Pancreas (tissue), 10 donors: ENCODE data around the gene SERPINB11. TPM values are rescaled to one million over a fixed set of nuclear protein-coding genes. Genes with fewer than 3 reads are reported as not detected.
A peak's percentile ranks its signal among the peaks of the same experiment; 100 is the strongest.
"Not testable (repeated sequence)": the region's sequence is repeated elsewhere in the genome, so short reads cannot be mapped to it uniquely, and the experiment has no call there.

Experiments used
- ATAC-seq, 4 donors: fragments of 200-7000 bp; cut with Tn5 transposase; one replicate each; pipeline versions ENCODE4 v1.8.0 to v1.9.1; 2020; ENCODE audit warnings: mild to moderate bottlenecking in 4 of 4, moderate library complexity in 4 of 4
- DNase-seq, 6 donors: peaks; one replicate each; pipeline ENCODE4 v3.0.0-alpha.2; 2020
- FAIRE-seq: peaks from 2 replicates; lab custom pipeline; 2012; peaks lifted over from hg19 to GRCh38; lab: Jason Lieb, UNC
- H3K27ac ChIP-seq, 4 donors: fragments of 200-600 bp; sonication (generic); 1 replicate in 3 of 4; 2 replicates in 1 of 4; pipeline versions ENCODE4 v1.5.0 to v1.8.0; 2020
- H3K27me3 ChIP-seq, 4 donors: fragments of 200-600 bp; one replicate each; pipeline ENCODE4 v1.8.0; 2021
- H3K36me3 ChIP-seq, 3 donors: fragments of 200-600 bp; sonication (generic) in 1 of 3; one replicate each; pipeline versions ENCODE4 v1.5.0 to v1.8.0; 2020 to 2021
- H3K4me1 ChIP-seq, 3 donors: fragments of 200-600 bp; one replicate each; pipeline ENCODE4 v1.8.0; 2021
- H3K4me3 ChIP-seq, 4 donors: fragments of 200-600 bp; sonication (generic) in 2 of 4; one replicate each; pipeline versions ENCODE4 v1.5.0 to v1.8.0; 2020 to 2021
- H3K9me3 ChIP-seq, 4 donors: fragments of 200-600 bp; one replicate each; pipeline ENCODE4 v1.8.0; 2021
- CTCF ChIP-seq, 4 donors: fragments of 200-600 bp; sonication (generic) in 3 of 4; IDR thresholded peaks; one replicate each; pipeline versions ENCODE4 v1.5.0 to v1.8.0; 2021; ENCODE audit warnings: antibody characterized with exemption in 4 of 4
- WGBS, 2 donors: extraction: QIAGEN DNeasy Blood & Tissue Kit; methylation state at CpG; one replicate each; pipeline ENCODE4 v1.1.7; 2013; 5-methylcytosine and 5-hydroxymethylcytosine counted together
- intact Hi-C, 3 donors: fragments of 100-400 bp; cut with DNase I; formaldehyde crosslinking; loops; one replicate each; pipeline versions ENCODE4 v1.11.1 to v1.14.2; 2022
- polyA plus RNA-seq, 2 donors: library from polyadenylated mRNA; stranded (reverse); fragments of 200-250 nt; gene quantifications; one replicate each; pipeline ENCODE4 v1.2.3, GENCODE V29; 2013
- total RNA-seq, 6 donors: library from RNA; stranded (reverse); fragmentation: NEBNext Ultra II Directional in 4 of 6; extraction: Animal tissue kit (Norgen Biotek cat#: 25700) in 4 of 6; gene quantifications; one replicate each; pipeline versions ENCODE4 v1.2.1 to v1.2.4, GENCODE V29; 2021 to 2023
- donor health status: healthy with polysubstance abuse.
- donor health status: DM: no; HTN: no; CAD: no; lungs with moderate emphysema.
- donor health status: DM: no; HTN: no; CAD: no.
- donor health status: control.
- donor health status: control.
- donor health status: Bipolar disorder and iron deficiency.
- donor health status: DM: yes; HTN: yes; CAD: no.
- donor health status: DM: no; HTN: no; CAD: no.
- donor health status: DM: no; HTN: no; CAD: no.
- donor health status: DM: yes; HTN: yes; CAD: no.

Gene SERPINB11, protein sequence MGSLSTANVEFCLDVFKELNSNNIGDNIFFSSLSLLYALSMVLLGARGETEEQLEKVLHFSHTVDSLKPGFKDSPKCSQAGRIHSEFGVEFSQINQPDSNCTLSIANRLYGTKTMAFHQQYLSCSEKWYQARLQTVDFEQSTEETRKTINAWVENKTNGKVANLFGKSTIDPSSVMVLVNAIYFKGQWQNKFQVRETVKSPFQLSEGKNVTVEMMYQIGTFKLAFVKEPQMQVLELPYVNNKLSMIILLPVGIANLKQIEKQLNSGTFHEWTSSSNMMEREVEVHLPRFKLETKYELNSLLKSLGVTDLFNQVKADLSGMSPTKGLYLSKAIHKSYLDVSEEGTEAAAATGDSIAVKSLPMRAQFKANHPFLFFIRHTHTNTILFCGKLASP
- total RNA-seq (not detected), polyA plus RNA-seq (not detected)

DNA sequence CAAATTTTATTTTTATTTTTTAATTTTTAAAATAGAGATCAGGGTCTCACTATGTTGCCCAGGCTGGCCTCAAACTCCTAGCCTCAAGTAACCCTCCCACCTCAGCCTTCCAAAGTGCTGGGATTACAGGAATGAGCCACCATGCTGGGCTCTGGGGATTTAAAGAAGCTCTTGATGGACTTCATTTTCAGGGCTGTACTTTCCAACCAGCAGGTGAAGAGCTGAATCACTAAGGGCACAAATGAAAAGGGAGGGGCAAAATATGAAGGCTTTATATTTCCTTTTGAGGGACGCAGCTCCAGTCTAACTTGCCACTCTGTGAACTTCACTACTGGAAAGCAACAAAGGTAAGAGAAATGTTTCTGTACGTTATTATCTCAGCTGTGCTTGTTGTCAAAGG is at the start of gene SERPINB11:
TSS of gene SERPINB11 (plus strand) at position 301 of the 400 bp plus-strand sequence. CDS start 7,234 bp downstream, outside the sequence.
- FAIRE-seq = no peak
- Histone ChIP-seq H3K27ac (no peak within 1 kb of the TSS), H3K4me3 (no peak within 1 kb of the TSS), H3K36me3 (no peaks in the 10 kb centered on the region), H3K4me1 (no peaks in the 10 kb centered on the region), H3K27me3 (peaks cover 0 to 4% (median 0%) of the 10 kb centered on the region in 4 donors), H3K9me3 (no peaks in the 10 kb centered on the region)
- 53 to 66% methylated on average over 2 of the region's 2 CpGs for WGBS, 2 donors
- no peak for DNase-seq
- no peak for TF ChIP-seq CTCF (IDR thresholded peaks at IDR 0.05)
- intact Hi-C loops = no loop called here
- no peak for ATAC-seq

GRCh38 chr18:63658920-63659319 is 43.8 kb upstream of the SERPINB11 start:
- H3K4me1 ChIP-seq, H3K4me3 ChIP-seq, H3K36me3 ChIP-seq, FAIRE-seq, ATAC-seq, H3K27me3 ChIP-seq, H3K9me3 ChIP-seq, intact Hi-C loops, DNase-seq, H3K27ac ChIP-seq: not testable (repeated sequence)
- WGBS, 2 donors = 76 to 84% methylated on average over 4 of the region's 4 CpGs

DNA sequence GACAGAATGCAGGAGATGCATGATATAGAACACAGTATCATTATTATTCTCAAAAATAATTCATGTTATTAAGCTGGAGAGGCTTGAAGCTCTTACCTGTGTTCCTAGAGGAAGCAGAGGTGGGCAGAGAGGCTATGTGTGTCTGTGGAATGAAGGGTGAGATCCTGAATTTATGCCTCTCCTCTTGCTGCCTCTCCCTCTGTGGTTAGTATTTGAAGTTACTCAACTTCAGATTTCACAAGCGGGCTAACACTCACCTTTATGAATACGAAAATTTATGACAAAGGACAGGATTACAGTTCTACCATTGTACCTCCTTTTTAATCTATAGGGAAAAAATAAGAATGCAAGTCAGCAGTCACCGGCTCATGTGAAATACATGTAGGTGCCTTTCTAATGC is 41.0 kb upstream of the SERPINB11 start, which contains the start of gene SERPINB3:
TSS of gene SERPINB3 (minus strand) at position 144 of the 400 bp plus-strand sequence. CDS start 677 bp downstream, outside the sequence.
- H3K27ac ChIP-seq, intact Hi-C loops, H3K36me3 ChIP-seq, DNase-seq, H3K27me3 ChIP-seq, FAIRE-seq, H3K4me3 ChIP-seq, ATAC-seq, H3K9me3 ChIP-seq, H3K4me1 ChIP-seq: not testable (repeated sequence)
- WGBS, 2 donors = 59 to 65% methylated on average over 2 of the region's 3 CpGs

DNA sequence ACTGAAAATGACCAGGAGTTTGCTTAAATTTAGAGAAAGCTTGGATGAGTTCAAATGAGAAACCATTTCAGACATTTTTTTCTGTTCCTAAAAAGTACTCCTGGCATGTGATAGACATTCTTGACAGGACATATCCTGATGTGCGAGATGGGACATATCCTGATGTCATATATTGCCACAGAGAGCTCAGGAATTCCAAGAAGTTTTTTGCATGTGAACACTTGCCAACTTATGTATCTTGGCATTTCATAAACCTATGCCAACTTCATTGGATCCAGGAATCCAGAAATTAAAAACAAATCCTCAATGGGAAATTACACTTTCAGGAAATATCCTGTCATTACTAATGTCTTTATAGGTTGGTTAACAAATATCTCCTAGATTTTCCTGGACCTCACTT is 38.2 kb upstream of the SERPINB11 start:
- no peaks in the 10 kb centered on the region for H3K36me3 ChIP-seq
- FAIRE-seq (no peak), DNase-seq (no peak), ATAC-seq (no peak)
- WGBS, 2 donors = 69 to 70% methylated on average over 1 of the region's 1 CpG
- H3K27me3 ChIP-seq = no peaks in the 10 kb centered on the region
- H3K27ac ChIP-seq = no peak overlapping the region
- intact Hi-C loops = no loop called here
- H3K4me3 ChIP-seq = no peak overlapping the region
- no peaks in the 10 kb centered on the region for H3K4me1 ChIP-seq
- no peaks in the 10 kb centered on the region for H3K9me3 ChIP-seq
- no peak for TF ChIP-seq CTCF (IDR thresholded peaks at IDR 0.05)

GRCh38 chr18:63676526-63677323 is 26.0 kb upstream of the SERPINB11 start:
- ATAC-seq (peak in 3 of 4 donors; percentile 54 to 70 (median 66)), FAIRE-seq (no peak), DNase-seq (peak in 1 of 6 donors; percentile 21)
- WGBS, 2 donors = 16 to 20% methylated on average over 5 of the region's 5 CpGs
- intact Hi-C loops = no loop called here
- no peak overlapping the region for H3K27ac ChIP-seq
- peak in 1 of 4 donors; percentile 14 for TF ChIP-seq CTCF (IDR thresholded peaks at IDR 0.05)
- no peaks in the 10 kb centered on the region for H3K9me3 ChIP-seq
- H3K4me3 ChIP-seq = no peak overlapping the region
- H3K27me3 ChIP-seq = no peaks in the 10 kb centered on the region
- peaks cover 0 to 7% (median 0%) of the 10 kb centered on the region in 3 donors for H3K4me1 ChIP-seq
- no peaks in the 10 kb centered on the region for H3K36me3 ChIP-seq
